HG02870 (cell line): ENCODE data around the gene DNAH12.

ENCODE experiments used
- ATAC-seq: cut with Tn5 transposase; IDR thresholded peaks from one replicate; pipeline ENCODE4 v1.9.1; 2021; ENCODE audit warnings: mild to moderate bottlenecking, moderate library complexity; ENCODE audit not compliant: unreplicated experiment

DNAH12 gene

GRCh38 chr3:57244946-57245345, 299.2 kb downstream of the DNAH12 start:
- ATAC-seq, result no peak
